CD4-positive, alpha-beta T cell treated with Interleukin-6 at 100 ng/mL for 8 hours (primary cell): Measurements from ENCODE around the gene HM13.
"Not testable (repeated sequence)": the region's sequence is repeated elsewhere in the genome, so short reads cannot be mapped to it uniquely, and the experiment has no call there.

Source experiments
- DNase-seq: peaks from one replicate; pipeline ENCODE4 v3.0.0-alpha.2; 2020; ENCODE audit warnings: mixed read lengths, low spot score

Gene HM13

DNA sequence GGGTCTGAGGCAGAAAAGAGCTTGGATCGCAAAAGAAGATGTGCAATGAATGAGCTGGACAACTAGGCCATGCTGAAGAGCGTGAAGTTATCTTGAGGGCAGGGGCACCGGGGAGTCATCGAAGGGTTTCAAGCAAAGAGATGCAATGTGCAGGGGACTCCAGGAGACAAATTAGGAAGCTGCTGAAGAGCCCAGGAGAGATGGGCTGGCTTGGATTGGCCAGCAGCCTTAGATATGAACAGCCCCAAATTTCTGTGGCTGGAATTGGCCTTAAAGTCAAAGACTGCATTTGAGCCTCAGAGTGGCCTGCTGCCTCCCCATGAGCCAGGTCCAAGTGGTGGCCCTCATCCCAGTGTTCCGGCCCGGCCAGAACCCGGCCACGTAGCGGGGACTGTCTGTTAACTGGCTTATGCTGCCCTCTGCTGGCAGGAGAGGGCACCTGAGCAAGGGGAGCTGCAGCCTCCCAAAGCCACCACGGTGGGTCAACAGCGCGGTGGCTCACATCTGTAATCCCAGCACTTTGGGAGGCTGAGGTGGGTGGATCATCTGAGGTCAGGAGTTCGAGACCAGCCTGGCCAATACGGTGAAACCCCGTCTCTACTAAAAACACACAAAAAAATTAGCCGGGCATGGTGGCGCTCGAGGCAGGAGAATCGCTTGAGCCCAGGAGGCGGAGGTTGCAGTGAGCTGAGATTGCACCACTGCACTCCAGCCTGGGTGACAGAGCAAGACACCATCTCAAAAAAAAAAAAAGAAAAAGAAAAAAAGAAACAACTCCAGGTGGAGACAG, 11.2 kb upstream of the HM13 start:
- peak; percentile 71 for DNase-seq

DNA sequence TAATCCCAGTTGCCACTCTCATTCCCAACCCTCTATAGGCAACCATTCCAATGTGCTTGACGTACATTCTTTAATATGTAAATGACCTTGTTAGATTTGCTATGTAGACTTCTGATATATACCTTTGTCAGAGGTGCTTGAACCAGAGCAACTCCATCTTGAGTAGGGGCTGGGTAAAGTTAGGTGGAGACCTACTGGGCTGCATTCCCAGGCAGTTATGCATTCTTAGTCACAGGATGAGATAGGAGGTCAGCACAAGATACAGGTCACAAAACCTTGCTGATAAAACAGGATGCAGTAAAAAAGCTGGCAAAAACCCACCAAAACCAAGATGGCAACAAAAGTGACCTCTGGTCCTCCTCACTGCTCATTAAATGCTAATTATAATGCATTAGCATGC, 8.3 kb upstream of the HM13 start:
- DNase-seq = no peak

DNA sequence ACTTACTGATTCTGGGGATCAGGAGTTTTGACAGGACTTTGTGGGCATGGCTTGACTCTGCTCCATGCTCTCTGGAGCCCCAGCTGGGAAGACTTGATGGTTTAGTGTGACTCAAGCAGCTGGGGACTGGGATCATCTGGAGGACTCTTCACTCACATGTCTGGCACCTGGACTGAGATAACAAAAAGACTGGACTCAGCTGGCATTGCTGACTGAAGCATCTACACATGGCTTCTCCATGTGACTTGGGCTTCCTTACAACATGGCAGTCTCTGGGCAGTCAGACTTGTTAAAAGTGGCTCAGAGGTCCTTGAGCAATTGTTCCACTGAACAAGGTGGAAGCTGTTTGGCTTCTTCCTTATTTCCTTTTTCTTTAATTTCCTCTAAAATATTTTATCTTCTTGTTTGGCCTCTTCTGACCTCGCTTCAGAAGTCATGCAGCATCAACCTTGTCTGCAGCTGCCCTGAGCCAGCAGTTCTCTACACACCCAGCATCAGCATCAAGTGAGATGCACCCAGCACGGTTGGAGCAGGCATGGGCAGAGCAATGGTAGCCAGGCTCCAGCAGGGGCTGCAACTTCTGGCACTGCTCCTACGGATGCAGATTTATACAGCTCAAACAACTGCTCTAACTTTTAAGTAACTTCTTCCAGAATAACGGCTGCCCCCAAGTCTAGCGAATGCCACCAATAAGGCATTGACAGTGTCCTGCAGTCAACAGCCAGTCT, 5.6 kb upstream of the HM13 start:
- no peak for DNase-seq

DNA sequence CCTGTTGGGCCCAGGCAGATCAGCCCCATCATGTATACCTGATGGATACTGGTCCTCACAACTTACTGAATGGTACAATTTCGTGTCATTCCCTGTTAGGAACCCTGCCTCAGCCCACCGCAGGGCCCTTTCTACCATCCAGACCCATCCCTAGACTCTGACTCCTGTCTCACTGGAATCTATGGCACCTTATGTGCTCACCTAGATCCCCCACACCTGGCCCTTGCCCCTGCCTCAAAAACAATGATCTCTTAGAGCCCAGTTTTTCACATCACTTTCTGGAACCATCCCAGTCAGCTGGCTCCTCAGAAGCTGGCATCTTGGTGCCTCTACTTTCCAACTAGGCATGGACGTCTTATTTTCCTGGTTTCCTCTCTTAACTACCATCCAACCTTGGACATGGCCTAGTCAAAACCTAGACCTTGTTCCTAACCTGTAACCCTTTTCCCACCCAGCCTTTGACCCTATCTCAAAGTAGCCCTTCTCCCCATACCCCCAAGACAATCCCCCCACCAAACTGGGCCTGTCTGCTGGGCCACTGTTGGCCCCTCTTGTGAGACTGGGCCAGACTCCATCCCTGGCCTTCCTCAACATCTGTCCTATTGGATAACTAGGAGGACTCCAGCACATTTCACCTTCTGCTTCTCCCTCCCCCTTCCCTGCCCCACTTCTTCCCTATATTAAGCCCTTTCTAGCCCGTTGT, 981 bp downstream of the HM13 start:
- no peak for DNase-seq

DNA sequence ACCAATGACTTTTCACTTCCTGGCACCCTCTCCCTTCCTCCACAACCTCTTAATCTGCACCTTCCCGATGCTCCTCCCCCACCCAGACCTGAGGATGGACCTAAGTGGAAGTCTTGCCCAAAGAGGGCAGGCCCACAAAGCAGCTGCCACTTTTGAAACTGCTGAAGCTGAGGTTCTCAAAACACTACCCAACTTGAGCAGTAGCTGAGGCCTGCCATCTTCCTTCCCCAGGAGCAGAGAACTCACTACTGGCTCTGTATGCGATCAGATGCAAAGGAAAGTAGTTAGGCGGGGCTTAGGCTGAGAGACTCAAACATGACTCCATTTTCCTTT, 1.5 kb downstream of the HM13 start:
- DNase-seq = no peak

DNA sequence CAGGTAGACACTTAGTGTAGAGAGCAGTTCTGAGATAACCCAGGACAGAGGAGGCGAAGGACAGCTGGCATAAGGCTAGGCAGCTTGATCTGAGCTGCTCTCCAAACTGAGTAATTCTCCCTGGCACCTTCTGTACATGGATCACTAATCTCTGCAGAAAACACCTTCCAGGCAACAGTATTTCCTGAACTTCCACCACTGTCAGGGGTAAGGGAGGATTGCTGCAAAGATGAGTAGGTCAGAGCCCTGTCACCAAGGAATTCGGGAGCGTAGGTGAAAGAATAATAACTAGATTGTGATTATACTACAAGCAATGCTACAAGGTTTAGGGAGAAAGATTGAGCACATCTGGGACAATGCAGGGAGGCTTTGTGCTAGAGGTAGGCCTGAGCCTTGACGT, 1.9 kb downstream of the HM13 start:
- no peak for DNase-seq

DNA sequence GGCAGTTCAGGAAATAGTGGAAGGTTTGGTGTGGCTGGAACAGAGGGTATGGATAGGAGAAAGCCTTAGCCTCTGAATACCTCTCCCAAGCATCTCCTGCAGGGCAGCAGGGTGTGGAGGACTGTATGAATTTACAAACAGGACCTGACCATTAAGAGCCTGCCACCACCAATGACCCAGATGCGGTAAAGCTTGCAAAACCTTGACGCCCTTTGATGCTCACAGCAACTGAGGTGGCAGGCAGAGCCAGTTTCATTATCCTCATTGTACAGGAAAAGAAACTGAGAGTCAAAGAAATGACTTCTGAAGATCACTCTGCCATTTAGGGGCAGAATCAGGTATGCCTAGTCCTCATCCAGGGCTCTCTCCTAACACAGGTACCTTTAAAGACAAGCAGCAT, 2.4 kb downstream of the HM13 start:
- no peak for DNase-seq

DNA sequence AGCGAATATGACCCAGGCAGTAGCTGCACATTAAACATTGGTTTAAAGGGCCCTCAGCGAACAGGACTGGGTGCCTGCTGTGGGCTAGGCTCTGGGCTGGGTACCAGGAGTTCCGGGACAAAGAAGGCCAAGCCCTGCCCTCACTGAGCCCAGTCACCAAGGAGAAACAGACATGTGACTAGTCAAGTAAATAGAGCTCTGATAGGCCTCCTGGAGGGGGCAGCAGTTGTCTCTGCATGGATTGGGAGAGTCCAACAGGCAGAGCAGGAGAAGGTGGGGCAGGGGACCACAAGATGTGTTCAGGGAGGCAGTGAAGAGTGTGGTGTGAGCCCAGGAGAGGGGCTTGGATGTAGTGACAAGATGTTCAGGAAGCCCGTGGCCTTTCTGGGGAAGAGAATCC, 3.1 kb downstream of the HM13 start:
- DNase-seq = no peak

DNA sequence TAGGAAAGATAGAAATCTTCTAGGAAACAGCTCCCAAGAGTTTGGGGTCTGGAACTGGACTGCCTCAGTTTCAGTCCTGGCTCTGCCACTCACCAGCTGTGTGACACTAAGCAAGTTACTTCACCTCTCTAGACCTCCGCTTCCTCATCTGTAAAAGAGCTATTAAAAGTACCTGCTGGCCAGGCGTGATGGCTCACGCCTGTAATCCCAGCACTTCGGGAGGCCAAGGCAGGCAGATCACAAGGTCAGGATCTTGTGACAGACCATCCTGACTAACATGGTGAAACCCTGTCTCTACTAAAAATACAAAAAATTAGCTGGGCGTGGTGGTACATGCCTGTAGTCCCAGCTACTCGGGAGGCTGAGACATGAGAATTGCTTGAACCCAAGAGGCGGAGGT, 7.0 kb downstream of the HM13 start:
- not testable (repeated sequence) for DNase-seq

DNA sequence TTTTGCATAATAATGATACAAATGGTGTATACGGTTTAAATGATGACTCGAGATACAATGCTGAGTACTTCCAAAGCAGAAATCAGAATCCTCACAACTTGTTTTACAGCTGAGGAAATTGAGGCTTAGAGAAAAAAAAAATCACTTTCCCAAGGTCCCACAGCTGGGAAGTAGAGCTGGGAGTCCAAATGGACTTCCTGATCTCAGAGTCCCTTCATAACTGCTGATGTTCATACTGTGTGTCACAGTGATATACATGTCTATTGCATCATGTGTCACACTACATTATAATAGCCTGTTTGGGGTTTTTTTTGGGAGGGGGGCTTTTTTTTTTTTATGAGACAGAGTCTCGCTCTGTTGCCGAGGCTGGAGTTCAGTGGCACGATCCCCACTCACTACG, 8.5 kb downstream of the HM13 start:
- no peak for DNase-seq

DNA sequence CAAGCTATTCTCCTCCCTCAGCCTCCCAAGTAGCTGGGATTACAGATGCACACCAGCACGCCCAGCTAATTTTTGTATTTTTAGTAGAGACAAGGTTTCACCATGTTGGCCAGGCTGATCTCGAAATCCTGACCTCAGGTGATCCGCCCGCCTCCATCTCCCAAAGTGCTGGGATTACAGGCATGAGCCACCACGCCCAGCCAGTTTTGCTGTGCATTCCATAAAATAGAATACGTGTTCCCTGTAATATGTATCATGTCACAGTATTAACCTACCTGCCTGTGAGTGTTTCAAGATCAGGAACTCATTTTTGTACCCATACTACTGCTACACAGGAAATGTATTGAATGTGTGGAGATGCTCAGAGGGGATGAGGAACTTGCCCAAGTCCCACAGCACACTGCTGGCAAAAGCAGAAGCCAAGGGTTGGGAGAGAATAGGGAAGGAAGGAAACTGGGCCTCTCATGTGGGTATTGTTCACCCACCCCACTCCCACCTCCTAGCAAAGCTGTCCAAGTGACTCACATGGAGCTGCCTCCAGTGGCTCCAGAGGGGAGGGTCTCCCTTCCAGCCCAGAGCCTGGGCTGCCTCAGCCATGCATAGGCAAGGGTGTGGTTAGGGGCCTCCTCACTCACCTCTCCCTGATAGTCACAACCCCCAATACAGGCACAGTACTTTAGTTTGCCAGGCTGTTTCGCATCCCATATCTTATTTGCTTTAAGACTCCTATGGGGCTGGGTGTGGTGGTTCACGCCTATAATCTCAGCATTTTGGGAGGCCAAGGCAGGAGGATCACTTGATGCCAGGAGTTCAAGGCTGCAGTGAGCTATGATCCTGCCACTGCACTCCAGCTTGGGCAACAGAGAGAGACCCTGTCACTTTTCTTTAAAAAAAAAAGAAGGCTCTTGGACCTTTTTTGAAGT, 9.4 kb downstream of the HM13 start:
- no peak for DNase-seq

DNA sequence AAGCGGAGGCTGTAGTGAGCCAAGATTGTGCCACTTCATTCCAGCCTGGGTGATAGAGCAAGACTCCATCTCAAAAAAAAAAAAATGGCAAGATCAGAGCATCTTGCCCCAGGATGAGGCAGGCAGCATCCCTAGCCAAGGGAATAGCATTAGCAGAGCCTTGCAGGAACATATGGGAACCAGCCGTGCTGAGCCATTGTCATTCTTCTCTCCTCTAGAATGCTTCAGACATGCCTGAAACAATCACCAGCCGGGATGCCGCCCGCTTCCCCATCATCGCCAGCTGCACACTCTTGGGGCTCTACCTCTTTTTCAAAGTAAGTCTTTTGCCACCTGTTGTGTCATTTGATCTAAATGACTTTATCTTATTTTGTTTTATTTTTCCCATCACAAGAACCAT, 13.0 kb downstream of the HM13 start:
- no peak for DNase-seq

DNA sequence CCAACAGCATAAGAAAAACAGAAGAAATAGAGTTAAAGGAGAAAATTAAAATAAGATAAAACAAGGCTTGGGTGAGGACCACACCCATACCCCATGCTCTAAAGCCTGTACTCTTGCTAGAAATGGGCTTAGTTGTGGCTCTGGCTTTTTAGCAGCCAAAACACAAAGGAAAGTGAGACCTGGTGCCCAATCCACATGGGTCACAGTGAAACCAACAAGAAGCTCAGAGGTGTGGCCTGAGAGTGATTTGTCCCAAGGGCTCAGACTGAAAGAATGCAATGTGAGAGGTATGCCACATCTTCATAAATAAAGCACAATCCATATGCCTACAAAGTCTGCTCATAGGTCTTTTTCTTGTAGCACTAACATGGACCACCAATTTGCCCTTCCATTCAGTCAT, 21.1 kb downstream of the HM13 start:
- DNase-seq = no peak

DNA sequence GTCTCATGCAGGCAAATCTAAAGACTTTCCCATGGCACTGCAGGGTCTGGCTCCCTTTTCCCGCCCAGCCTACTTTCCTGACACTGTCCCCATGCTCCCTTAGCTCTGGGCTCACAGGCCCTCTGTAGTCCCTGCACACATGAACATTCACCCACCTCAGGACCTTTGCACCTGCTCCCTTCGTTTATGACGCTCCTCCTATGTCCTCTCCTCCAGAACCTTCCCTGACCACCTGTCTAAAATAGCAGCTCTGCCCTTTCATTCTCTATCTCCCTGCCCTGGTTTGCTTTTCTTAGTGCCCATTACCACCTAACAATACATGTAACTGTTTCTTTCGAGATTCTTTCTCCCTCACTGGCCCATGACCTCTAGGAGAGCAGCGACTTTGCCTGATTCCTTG, 22.3 kb downstream of the HM13 start:
- DNase-seq = no peak

DNA sequence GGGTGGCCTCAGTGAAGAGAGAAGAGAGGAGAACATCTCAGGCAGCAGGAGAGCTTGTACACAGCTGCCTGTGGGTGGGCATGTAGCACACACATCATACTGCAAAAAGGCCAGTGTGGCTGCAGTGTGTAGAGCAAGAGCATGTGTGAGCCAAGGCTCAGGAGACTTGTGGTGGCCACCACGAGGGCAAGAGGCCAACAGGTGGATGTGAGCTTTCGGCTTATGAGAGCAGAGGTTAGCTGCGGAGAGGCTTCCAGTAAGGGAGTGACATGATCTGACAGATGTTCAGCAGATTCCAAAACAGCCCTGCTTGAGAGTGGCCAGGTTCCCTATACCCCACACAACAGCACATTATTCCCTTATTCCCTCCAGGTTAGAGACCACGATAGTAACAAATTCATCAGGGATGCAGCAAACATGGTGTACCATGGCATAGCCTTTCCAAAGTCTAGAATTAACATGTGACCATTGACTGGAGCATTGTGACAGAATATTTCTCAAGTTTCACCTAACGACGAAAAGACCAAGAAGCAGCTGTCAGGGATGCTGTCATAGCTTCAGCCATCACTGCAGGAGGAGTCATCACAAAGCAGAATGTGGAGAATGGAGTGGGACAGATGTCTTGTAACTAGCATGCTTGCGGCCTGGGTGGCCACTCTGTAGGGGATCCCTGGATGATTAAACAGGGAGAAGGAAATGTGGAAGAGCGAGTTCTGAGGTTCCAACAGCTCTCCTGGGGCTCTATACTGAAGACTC, 23.1 kb downstream of the HM13 start:
- no peak for DNase-seq

DNA sequence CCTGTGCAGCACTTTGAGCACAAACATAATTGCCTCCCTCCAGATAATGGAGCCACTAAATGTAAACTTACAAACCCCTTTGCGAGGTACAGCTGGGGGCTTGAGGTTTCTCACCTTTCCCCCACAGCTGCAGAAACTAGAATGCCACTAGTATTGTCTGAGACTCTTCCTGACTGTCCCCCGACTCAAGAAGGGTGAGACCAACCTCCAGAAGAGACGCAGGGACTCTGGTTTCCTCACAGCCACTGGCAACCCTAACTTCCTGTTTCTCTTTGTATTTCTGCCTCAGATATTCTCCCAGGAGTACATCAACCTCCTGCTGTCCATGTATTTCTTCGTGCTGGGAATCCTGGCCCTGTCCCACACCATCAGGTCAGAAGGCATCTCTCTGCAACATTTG, 23.6 kb downstream of the HM13 start:
- no peak for DNase-seq

DNA sequence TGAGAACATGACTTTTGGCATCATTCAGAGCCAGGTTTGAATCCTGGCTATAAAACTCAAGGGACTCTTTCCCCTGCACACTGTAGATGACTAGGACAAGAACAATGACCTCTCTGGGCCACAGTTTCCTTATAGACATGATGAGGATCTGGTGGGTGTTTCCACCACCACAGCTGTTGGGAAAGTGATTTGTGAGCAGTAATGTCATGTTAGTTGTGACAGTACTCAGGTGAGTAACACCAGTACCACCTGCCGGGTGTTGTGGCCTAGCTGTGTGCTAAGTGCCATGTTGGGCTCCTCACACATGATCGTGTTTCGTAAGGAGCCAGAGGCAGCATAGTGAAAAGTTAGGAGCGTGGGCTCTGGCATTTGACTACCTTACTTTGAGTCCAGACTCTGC, 24.1 kb downstream of the HM13 start:
- no peak for DNase-seq

DNA sequence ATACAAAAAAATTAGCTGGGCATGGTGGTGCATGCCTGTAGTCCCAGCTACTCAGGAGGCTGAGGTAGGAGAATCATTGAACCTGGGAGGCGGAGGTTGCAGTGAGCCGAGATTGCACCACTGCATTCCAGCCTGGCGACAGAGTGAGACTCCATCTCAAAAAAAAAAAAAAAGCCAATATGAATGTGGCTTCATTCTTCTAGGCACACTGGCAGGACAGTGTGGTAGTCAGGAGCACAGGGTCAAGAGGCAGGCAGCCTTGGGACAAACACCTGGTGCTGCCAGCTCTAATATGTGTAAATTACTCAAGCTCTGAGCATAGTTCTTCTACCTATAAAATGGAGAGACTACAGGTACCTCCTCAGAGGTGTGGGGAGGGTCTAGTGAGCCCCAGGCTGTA, 25.4 kb downstream of the HM13 start:
- not testable (repeated sequence) for DNase-seq

DNA sequence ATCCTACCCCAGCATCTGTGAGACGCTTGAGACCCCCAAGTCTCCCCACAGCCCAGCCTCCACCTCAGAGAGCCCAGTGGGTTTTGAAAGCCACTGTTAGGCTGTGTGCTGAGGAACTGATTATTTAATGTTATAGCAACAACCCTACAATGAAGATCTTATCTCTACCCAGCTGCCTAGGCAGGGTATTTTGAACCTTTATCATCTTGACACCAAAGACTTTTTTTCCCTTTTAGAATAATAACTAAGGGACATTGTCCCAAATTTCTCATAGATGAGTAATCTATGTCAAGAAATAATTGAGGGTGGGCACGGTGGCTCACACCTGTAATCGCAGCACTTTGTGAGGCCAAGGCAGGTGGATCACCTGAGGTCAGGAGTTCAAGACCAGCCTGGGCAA, 26.2 kb downstream of the HM13 start:
- DNase-seq = no peak

DNA sequence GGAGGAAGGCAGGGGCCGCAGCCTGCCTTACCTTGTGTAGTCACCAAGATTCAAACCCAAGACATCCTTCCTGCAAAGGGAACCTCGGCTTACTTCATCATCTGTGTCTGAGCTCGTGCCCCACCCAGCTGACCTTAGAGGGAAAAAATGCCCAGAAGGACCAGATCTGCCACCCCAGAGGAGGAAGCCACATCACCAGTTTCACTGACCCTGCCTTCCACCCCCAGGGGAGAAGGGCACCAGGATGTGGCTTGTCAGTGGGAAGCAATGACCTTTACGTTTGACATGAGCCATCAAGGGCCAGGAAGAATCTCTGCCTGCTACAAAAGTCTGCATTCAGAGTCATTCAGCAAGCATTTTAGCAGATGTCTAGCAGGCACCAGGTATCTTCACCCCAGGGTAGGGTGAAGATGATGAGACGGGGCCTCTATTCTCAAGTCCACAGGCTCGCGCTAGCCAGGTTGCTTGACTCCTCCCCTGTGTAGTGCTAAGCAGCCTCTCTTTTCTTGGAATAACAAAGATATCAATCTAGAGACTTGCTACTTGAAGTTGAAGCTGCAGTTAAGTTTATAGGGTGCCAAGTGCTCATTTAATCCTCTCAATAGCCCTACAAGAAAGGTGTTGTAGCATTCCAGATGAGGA, 28.1 kb downstream of the HM13 start:
- DNase-seq = no peak

DNA sequence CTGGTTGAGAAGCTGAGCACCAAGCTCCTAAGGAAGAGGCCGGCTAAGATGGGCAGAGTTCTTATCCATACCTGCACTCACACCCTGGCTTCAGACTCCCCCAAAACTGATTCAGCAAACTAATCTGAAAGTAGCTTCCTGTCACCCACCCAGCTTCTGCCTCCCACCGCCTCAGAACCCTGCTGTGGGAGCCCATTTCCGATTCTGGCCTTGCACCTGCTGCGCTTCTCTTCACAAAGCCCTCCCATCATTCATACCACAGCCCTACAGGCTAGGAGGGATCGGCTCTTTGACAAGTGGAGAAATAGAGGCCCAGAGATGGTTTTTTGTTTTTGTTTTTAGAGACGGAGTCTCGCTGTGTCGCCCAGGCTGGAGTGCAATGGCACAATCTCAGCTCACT, 28.7 kb downstream of the HM13 start:
- no peak for DNase-seq
